A549 (cell line): ENCODE results near the gene UACA. TPM values are rescaled to one million over a fixed set of nuclear protein-coding genes. Genes with fewer than 3 reads are reported as not detected.

ENCODE experiments used
- ATAC-seq, 2 experiments: fragments of 200-7000 bp in 1 of 2; fragments of >200 bp in 1 of 2; cut with Nextera tagmentation in 1 of 2; cut with Tn5 transposase in 1 of 2; 3 replicates each; pipeline versions ENCODE4 v1.8.0 to v1.9.1; 2018 to 2020; ENCODE audit warnings: mild to moderate bottlenecking in 1 of 2, moderate library complexity in 1 of 2
- CTCF ChIA-PET: fragments of 300-600 bp; sonication (Branson Sonifier 250); formaldehyde crosslinking; extraction: SDS; loops from one replicate; lab custom pipeline; 2021; ENCODE audit warnings: antibody characterized with exemption, inconsistent platforms; lab: Yijun Ruan, JAX
- POLR2A ChIA-PET: fragments of 350-600 bp; formaldehyde crosslinking; extraction: SDS; loops from one replicate; lab custom pipeline; 2021; ENCODE audit warnings: antibody characterized with exemption, inconsistent platforms; lab: Yijun Ruan, JAX
- DNase-seq, 2 experiments: peaks; one replicate each; pipeline versions ENCODE4 v3.0.0 to v3.0.0-alpha.2; 2011 to 2016; ENCODE audit warnings: low read depth in 1 of 2, low spot score in 1 of 2
- FAIRE-seq: peaks from 2 replicates; lab custom pipeline; 2011; peaks lifted over from hg19 to GRCh38; lab: Jason Lieb, UNC
- H3K27ac ChIP-seq, 2 experiments: fragments of >200 bp; sonication (Bioruptor Twin); formaldehyde crosslinking; 3 replicates each; pipeline ENCODE4 v1.5.1; 2016 to 2017
- H3K4me1 ChIP-seq: fragments of >200 bp; sonication (Bioruptor Twin); formaldehyde crosslinking; 3 replicates; pipeline ENCODE4 v1.6.1; 2016
- H3K4me2 ChIP-seq: fragments of >200 bp; sonication (Bioruptor Twin); formaldehyde crosslinking; 3 replicates; pipeline ENCODE4 v1.6.1; 2016
- H3K4me3 ChIP-seq: fragments of >200 bp; sonication (Bioruptor Twin); formaldehyde crosslinking; 3 replicates; pipeline ENCODE4 v1.5.1; 2016
- H3K9me3 ChIP-seq: fragments of >200 bp; sonication (Bioruptor Twin); formaldehyde crosslinking; 3 replicates; pipeline ENCODE4 v1.6.1; 2016
- BHLHE40 ChIP-seq: IDR thresholded peaks from 2 replicates; pipeline ENCODE4 v1.6.1; 2012; ENCODE audit warnings: low read depth, low read length, inconsistent platforms
- CHD2 ChIP-seq: fragments of 150-350 bp; IDR thresholded peaks from 2 replicates; pipeline ENCODE4 v1.6.1; 2014; ENCODE audit warnings: low read length; ENCODE audit not compliant: partially characterized antibody
- CHD4 ChIP-seq: fragments of 200-600 bp; sonication (generic); IDR thresholded peaks from 2 replicates; pipeline ENCODE4 v1.6.1; 2016; ENCODE audit warnings: antibody characterized with exemption, mild to moderate bottlenecking, borderline replicate concordance
- FOSB ChIP-seq: fragments of 250-450 bp; sonication (Bioruptor Pico); IDR thresholded peaks from 2 replicates; pipeline ENCODE4 v1.5.0; 2020; ENCODE audit warnings: mild to moderate bottlenecking, moderate library complexity
- GATA3 ChIP-seq: IDR thresholded peaks from 2 replicates; pipeline ENCODE4 v1.6.1; 2012; ENCODE audit warnings: borderline replicate concordance
- HOXA7 ChIP-seq: fragments of 250-450 bp; sonication (Bioruptor Pico); IDR thresholded peaks from 2 replicates; pipeline ENCODE4 v1.5.0; 2020; ENCODE audit warnings: mild to moderate bottlenecking, moderate library complexity
- JUN ChIP-seq, 2 experiments: fragments of >200 bp; sonication (Bioruptor Twin); formaldehyde crosslinking; IDR thresholded peaks; 2 replicates in 1 of 2; 3 replicates in 1 of 2; pipeline ENCODE4 v1.6.1; 2016 to 2017
- JUNB ChIP-seq: fragments of >200 bp; sonication (Bioruptor Twin); formaldehyde crosslinking; IDR thresholded peaks from 2 replicates; pipeline ENCODE4 v1.6.1; 2016
- KDM5A ChIP-seq: fragments of 200-600 bp; sonication (generic); IDR thresholded peaks from 2 replicates; pipeline ENCODE4 v1.6.1; 2016; ENCODE audit warnings: antibody characterized with exemption, mild to moderate bottlenecking
- MAFK ChIP-seq: fragments of 450-650 bp; IDR thresholded peaks from 2 replicates; pipeline ENCODE4 v1.6.1; 2014; ENCODE audit not compliant: partially characterized antibody
- NFE2L2 ChIP-seq: fragments of 150-350 bp; conservative IDR thresholded peaks from 2 replicates; pipeline ENCODE4 v1.6.1; 2014; ENCODE audit warnings: low read length
- NPAS2 ChIP-seq: fragments of 250-450 bp; sonication (Bioruptor Pico); IDR thresholded peaks from 2 replicates; pipeline ENCODE4 v1.8.0; 2022; ENCODE audit warnings: mild to moderate bottlenecking, moderate library complexity, borderline replicate concordance
- PHF8 ChIP-seq: fragments of 200-600 bp; sonication (generic); IDR thresholded peaks from 2 replicates; pipeline ENCODE4 v1.6.1; 2016; ENCODE audit warnings: low read depth, mild to moderate bottlenecking, antibody characterized with exemption, moderate library complexity, borderline replicate concordance
- RAD21 ChIP-seq, 2 experiments: fragments of >200 bp in 1 of 2; sonication (Bioruptor Twin) in 1 of 2; formaldehyde crosslinking in 1 of 2; IDR thresholded peaks in 1 of 2; conservative IDR thresholded peaks in 1 of 2; 2 replicates in 1 of 2; 3 replicates in 1 of 2; pipeline ENCODE4 v1.6.1; 2012 to 2018; ENCODE audit warnings: inconsistent platforms in 1 of 2
- RARB ChIP-seq: fragments of 250-450 bp; sonication (Bioruptor Pico); IDR thresholded peaks from 2 replicates; pipeline ENCODE4 v1.8.0; 2021; ENCODE audit warnings: mild to moderate bottlenecking, moderate library complexity
- RFX5 ChIP-seq: fragments of 450-650 bp; IDR thresholded peaks from 2 replicates; pipeline ENCODE4 v1.7.1; 2014; ENCODE audit warnings: antibody characterized with exemption, mild to moderate bottlenecking, moderate library complexity
- SREBF2 ChIP-seq: fragments of 450-650 bp; IDR thresholded peaks from 2 replicates; pipeline ENCODE4 v1.6.1; 2014; ENCODE audit warnings: mild to moderate bottlenecking, moderate library complexity
- TFCP2L1 ChIP-seq: fragments of 250-450 bp; sonication (Bioruptor Pico); IDR thresholded peaks from 2 replicates; pipeline ENCODE4 v1.5.0; 2021; ENCODE audit warnings: mild to moderate bottlenecking
- TP53 ChIP-seq: fragments of 250-450 bp; sonication (Bioruptor Pico); IDR thresholded peaks from 2 replicates; pipeline ENCODE4 v1.5.0; 2021; ENCODE audit warnings: mild to moderate bottlenecking, moderate library complexity
- ZC3H11A ChIP-seq: fragments of 450-650 bp; IDR thresholded peaks from 2 replicates; pipeline ENCODE4 v1.6.1; 2014; ENCODE audit warnings: antibody characterized with exemption, mild to moderate bottlenecking
- WGBS: methylation state at CpG from one replicate; pipeline ENCODE4 v1.1.6; 2017; ENCODE audit errors: missing lambda C conversion rate; 5-methylcytosine and 5-hydroxymethylcytosine counted together
- polyA plus RNA-seq, 4 experiments: library from polyadenylated mRNA; depleted of rRNA in 3 of 4; stranded (reverse); fragments of >200 nt; fragmentation: RNase III in 1 of 4; extraction: RNeasy Plus Mini Kit Qiagen cat#74134 plus additional on column Dnase treatment in 1 of 4; gene quantifications; 2 replicates in 3 of 4; 3 replicates in 1 of 4; pipeline ENCODE4 v1.2.3, GENCODE V29; 2011 to 2017
- TF ChIP-seq, protein P1 (sequence below): IDR thresholded peaks from 2 replicates; pipeline ENCODE4 v1.6.1; 2012
- TF ChIP-seq, protein P2 (sequence below): fragments of 200-600 bp; sonication (generic); IDR thresholded peaks from 2 replicates; pipeline ENCODE4 v1.6.1; 2016; ENCODE audit warnings: antibody characterized with exemption, mild to moderate bottlenecking, moderate library complexity
- TF ChIP-seq, protein P3 (sequence below): fragments of >200 bp; sonication (Bioruptor Twin); formaldehyde crosslinking; IDR thresholded peaks from 3 replicates; pipeline ENCODE4 v1.6.1; 2016

UACA gene
- polyA plus RNA-seq, 2 of the 4 experiments (the other 2 are of a cell fraction), result 31.9 to 80.4 TPM

DNA sequence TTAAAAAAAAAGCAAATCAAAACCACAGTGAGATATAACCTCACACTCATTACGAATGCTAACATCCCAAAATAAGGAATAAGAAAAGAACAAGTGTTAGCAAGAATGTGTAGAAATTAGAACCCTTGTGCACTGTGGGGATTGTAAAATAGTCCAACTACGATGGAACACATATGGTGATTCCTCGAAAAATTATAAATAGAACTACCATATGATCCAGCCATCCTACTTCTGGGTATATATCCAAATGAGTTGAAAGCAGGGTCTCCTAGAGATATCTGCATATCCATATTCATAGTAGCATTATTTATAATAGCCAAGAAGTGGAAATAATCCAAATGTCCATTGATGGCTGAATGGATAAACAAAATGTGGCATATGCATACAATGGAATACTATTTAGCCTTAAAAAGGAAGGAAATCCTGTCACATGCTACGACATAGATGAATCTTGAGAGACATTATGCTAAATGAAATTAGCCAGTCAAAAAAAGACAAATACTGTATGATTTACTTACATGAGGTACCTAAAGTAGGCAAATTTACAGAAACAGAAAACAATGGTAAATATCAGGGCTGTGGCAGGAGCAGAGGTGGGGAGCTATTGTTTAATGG, 55.6 kb downstream of the UACA start (continued):
- TF ChIP-seq, protein P1, sequence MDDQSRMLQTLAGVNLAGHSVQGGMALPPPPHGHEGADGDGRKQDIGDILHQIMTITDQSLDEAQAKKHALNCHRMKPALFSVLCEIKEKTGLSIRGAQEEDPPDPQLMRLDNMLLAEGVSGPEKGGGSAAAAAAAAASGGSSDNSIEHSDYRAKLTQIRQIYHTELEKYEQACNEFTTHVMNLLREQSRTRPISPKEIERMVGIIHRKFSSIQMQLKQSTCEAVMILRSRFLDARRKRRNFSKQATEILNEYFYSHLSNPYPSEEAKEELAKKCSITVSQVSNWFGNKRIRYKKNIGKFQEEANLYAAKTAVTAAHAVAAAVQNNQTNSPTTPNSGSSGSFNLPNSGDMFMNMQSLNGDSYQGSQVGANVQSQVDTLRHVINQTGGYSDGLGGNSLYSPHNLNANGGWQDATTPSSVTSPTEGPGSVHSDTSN, result no peak
- no peak for TF ChIP-seq BHLHE40
- TF ChIP-seq KDM5A, result no peak
- TF ChIP-seq SREBF2, result no peak
- TF ChIP-seq GATA3, result no peak
- no peak for TF ChIP-seq JUN (IDR thresholded peaks at IDR 0.05)
- no peak for TF ChIP-seq RARB (CRISPR knock-in tag)
- no peak for TF ChIP-seq ZC3H11A
- TF ChIP-seq MAFK, result no peak

DNA sequence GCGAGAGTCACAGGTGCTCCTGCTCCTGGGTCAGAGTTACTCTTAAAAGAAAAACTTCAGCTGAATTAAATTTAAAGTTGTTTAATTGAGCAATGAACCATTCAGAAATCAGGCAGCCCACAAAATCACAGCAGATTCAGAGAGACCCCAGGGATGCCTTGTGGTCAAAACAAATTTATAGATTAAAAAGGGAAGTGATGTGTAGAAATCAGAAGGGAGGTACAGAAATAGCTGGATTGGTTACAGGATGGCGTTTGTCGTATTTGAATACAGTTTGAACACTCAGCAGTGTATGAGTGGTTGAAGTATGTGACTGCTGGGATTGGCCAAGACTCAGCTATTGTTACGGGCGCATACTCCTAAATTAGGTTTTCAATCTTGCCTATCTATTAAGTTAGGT, 58.6 kb downstream of the UACA start:
- Histone ChIP-seq H3K4me1 (peaks cover 45% of the 10 kb centered on the region), H3K9me3 (no peaks in the 10 kb centered on the region), H3K27ac (no peak overlapping the region), H3K4me3 (no peak overlapping the region), H3K4me2 (no peak overlapping the region)
- ATAC-seq (no peak), DNase-seq (no peak), FAIRE-seq (no peak)
- TF ChIP-seq CHD2, result no peak
- TF ChIP-seq CHD4, result no peak
- TF ChIP-seq TP53 (CRISPR knock-in tag), result no peak
- no peak for TF ChIP-seq JUN (IDR thresholded peaks at IDR 0.05)
- TF ChIP-seq, protein P2, sequence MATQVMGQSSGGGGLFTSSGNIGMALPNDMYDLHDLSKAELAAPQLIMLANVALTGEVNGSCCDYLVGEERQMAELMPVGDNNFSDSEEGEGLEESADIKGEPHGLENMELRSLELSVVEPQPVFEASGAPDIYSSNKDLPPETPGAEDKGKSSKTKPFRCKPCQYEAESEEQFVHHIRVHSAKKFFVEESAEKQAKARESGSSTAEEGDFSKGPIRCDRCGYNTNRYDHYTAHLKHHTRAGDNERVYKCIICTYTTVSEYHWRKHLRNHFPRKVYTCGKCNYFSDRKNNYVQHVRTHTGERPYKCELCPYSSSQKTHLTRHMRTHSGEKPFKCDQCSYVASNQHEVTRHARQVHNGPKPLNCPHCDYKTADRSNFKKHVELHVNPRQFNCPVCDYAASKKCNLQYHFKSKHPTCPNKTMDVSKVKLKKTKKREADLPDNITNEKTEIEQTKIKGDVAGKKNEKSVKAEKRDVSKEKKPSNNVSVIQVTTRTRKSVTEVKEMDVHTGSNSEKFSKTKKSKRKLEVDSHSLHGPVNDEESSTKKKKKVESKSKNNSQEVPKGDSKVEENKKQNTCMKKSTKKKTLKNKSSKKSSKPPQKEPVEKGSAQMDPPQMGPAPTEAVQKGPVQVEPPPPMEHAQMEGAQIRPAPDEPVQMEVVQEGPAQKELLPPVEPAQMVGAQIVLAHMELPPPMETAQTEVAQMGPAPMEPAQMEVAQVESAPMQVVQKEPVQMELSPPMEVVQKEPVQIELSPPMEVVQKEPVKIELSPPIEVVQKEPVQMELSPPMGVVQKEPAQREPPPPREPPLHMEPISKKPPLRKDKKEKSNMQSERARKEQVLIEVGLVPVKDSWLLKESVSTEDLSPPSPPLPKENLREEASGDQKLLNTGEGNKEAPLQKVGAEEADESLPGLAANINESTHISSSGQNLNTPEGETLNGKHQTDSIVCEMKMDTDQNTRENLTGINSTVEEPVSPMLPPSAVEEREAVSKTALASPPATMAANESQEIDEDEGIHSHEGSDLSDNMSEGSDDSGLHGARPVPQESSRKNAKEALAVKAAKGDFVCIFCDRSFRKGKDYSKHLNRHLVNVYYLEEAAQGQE, result no peak
- no peak for TF ChIP-seq HOXA7
- TF ChIP-seq RAD21 (conservative IDR thresholded peaks at IDR 0.05 in 1 of 2, IDR thresholded peaks at IDR 0.05 in 1 of 2), result no peak
- no peak for TF ChIP-seq BHLHE40
- TF ChIP-seq JUNB, result no peak
- TF ChIP-seq NFE2L2, result no peak
- no peak for TF ChIP-seq TFCP2L1
- TF ChIP-seq, protein P3, sequence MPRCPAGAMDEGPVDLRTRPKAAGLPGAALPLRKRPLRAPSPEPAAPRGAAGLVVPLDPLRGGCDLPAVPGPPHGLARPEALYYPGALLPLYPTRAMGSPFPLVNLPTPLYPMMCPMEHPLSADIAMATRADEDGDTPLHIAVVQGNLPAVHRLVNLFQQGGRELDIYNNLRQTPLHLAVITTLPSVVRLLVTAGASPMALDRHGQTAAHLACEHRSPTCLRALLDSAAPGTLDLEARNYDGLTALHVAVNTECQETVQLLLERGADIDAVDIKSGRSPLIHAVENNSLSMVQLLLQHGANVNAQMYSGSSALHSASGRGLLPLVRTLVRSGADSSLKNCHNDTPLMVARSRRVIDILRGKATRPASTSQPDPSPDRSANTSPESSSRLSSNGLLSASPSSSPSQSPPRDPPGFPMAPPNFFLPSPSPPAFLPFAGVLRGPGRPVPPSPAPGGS, result no peak
- TF ChIP-seq RARB (CRISPR knock-in tag), result no peak
- no peak for TF ChIP-seq FOSB (CRISPR knock-in tag)
- TF ChIP-seq PHF8, result no peak
- no peak for TF ChIP-seq SREBF2
- no peak for TF ChIP-seq NPAS2 (CRISPR knock-in tag)
- no peak for TF ChIP-seq RFX5
- ChIA-PET POLR2A (no interaction called here), CTCF (interaction anchor here (1.0 to 2.6 kb wide), 6 partner anchors 18 to 170 kb away, joined by 4 to 21 read pairs (median 4); no protein-coding TSS in a partner anchor)
- WGBS, result 97% methylated on average over 5 of the region's 5 CpGs
